Measurements from ENCODE around the gene MAST4.
A peak's percentile ranks its signal among the peaks of the same experiment; 100 is the strongest.
"Not testable (repeated sequence)": the region's sequence is repeated elsewhere in the genome, so short reads cannot be mapped to it uniquely, and the experiment has no call there.

The MAST4 gene

GRCh38 chr5:67170767-67171166, 574.6 kb downstream of the MAST4 start:
- no peak for DNase-seq (ENCODE audit: low read depth)
- H3K4me3 ChIP-seq (ENCODE audit: low read length): no peak overlapping the region
- TF ChIP-seq CTCF (IDR thresholded peaks at IDR 0.05; ENCODE audit: insufficient read depth, low read depth, low read length, missing control alignments): no peak

GRCh38 chr5:67173351-67173750, 577.2 kb downstream of the MAST4 start:
- H3K4me3 ChIP-seq (ENCODE audit: low read length); DNase-seq (ENCODE audit: low read depth): not testable (repeated sequence)

GRCh38 chr5:67173959-67174358, 577.8 kb downstream of the MAST4 start:
- no peak overlapping the region for H3K4me3 ChIP-seq (ENCODE audit: low read length)
- no peak for TF ChIP-seq CTCF (IDR thresholded peaks at IDR 0.05; ENCODE audit: insufficient read depth, low read depth, low read length, missing control alignments)
- DNase-seq (ENCODE audit: low read depth): peak; percentile 66

GRCh38 chr5:67176936-67177335, 580.7 kb downstream of the MAST4 start:
- DNase-seq (ENCODE audit: low read depth): no peak
- no peak overlapping the region for H3K4me3 ChIP-seq (ENCODE audit: low read length)
- TF ChIP-seq CTCF (IDR thresholded peaks at IDR 0.05; ENCODE audit: insufficient read depth, low read depth, low read length, missing control alignments): no peak

GRCh38 chr5:67178085-67178484, 581.9 kb downstream of the MAST4 start:
- no peak for DNase-seq (ENCODE audit: low read depth)
- TF ChIP-seq CTCF (IDR thresholded peaks at IDR 0.05; ENCODE audit: insufficient read depth, low read depth, low read length, missing control alignments): no peak

GRCh38 chr5:67178966-67179365, 582.8 kb downstream of the MAST4 start:
- no peak for TF ChIP-seq CTCF (IDR thresholded peaks at IDR 0.05; ENCODE audit: insufficient read depth, low read depth, low read length, missing control alignments)
- H3K4me3 ChIP-seq (ENCODE audit: low read length): no peak overlapping the region
- DNase-seq (ENCODE audit: low read depth): no peak

More at GRCh38 chr5:67178085-67178484, 581.9 kb downstream of the MAST4 start:
- H3K4me3 ChIP-seq (ENCODE audit: low read length): no peak overlapping the region

- TF ChIP-seq CTCF (IDR thresholded peaks at IDR 0.05; ENCODE audit: insufficient read depth, low read depth, low read length, missing control alignments): no peak
- H3K4me3 ChIP-seq (ENCODE audit: low read length): no peak overlapping the region
- DNase-seq (ENCODE audit: low read depth): no peak
Measured at GRCh38 chr5:67179697-67180361, 583.6 kb downstream of the MAST4 start.

Measured in epithelial cell of esophagus (primary cell).